ENCODE data around the gene IMPA2. TPM values are rescaled to one million over a fixed set of nuclear protein-coding genes. Genes with fewer than 3 reads are reported as not detected.

The IMPA2 gene
- total RNA-seq, 4 donors from 2014 or later = 50.1 to 290 (median 84.6) TPM

- Histone ChIP-seq H3K27ac (no peak overlapping the region), H3K9me3 (no peaks in the 10 kb centered on the region), H3K27me3 (no peaks in the 10 kb centered on the region), H3K36me3 (no peaks in the 10 kb centered on the region), H3K4me1 (no peaks in the 10 kb centered on the region), H3K4me3 (no peak overlapping the region)
- TF ChIP-seq EP300 (IDR thresholded peaks at IDR 0.05; ENCODE audit: low read depth) (no peak), CTCF (IDR thresholded peaks at IDR 0.05) (no peak), POLR2A (IDR thresholded peaks at IDR 0.05) (no peak), POLR2AphosphoS5 (IDR thresholded peaks at IDR 0.05) (no peak)
- no peak for DNase-seq
- in situ Hi-C loops (cut with MboI; ENCODE audit: low pct_ligation_motif_present in 1 of 4, low pct_unique_long_range_greater_than_20kb in 1 of 4, low sequenced_read_pairs in 3 of 4) = loop anchor here in 3 of 4 donors (25.0 kb wide), 1 partner anchor 311 kb away; no protein-coding TSS in a partner anchor
- intact Hi-C loops (cut with DNase I; ENCODE audit: low total_unique reads) = no loop called here
- 92% methylated on average over 20 of the region's 20 CpGs; no CpG with 5 or more reads in 1 of the 2 donors for WGBS, 2 donors (ENCODE audit: low coverage in 1 of 2)
Observed at GRCh38 chr18:12048010-12048826, 66.9 kb downstream of the IMPA2 start.

GRCh38 chr18:12048827-12049175 lies 67.5 kb downstream of the IMPA2 start:
- no peaks in the 10 kb centered on the region for H3K36me3 ChIP-seq
- DNase-seq = no peak
- H3K4me1 ChIP-seq = no peaks in the 10 kb centered on the region
- H3K4me3 ChIP-seq = no peak overlapping the region
- WGBS, 2 donors (ENCODE audit: low coverage in 1 of 2) = 33 to 67% methylated on average over 1 to 2 of the region's 2 CpGs
- TF ChIP-seq POLR2A (IDR thresholded peaks at IDR 0.05) (no peak), EP300 (IDR thresholded peaks at IDR 0.05; ENCODE audit: low read depth) (no peak), POLR2AphosphoS5 (IDR thresholded peaks at IDR 0.05) (no peak), CTCF (IDR thresholded peaks at IDR 0.05) (no peak)
- no peak overlapping the region for H3K27ac ChIP-seq
- intact Hi-C loops (cut with DNase I; ENCODE audit: low total_unique reads) (no loop called here), in situ Hi-C loops (cut with MboI; ENCODE audit: low pct_ligation_motif_present in 1 of 4, low pct_unique_long_range_greater_than_20kb in 1 of 4, low sequenced_read_pairs in 3 of 4) (loop anchor here in 3 of 4 donors (25.0 kb wide), 1 partner anchor 312 kb away; no protein-coding TSS in a partner anchor)
- H3K9me3 ChIP-seq = no peaks in the 10 kb centered on the region
- no peaks in the 10 kb centered on the region for H3K27me3 ChIP-seq

- Histone ChIP-seq H3K36me3 (no peaks in the 10 kb centered on the region), H3K9me3 (no peaks in the 10 kb centered on the region), H3K27ac (peak overlapping the region in 2 of 4 donors; percentile 24 to 53), H3K4me1 (no peaks in the 10 kb centered on the region), H3K4me3 (no peak overlapping the region), H3K27me3 (no peaks in the 10 kb centered on the region)
- TF ChIP-seq POLR2A (IDR thresholded peaks at IDR 0.05) = no peak
- no peak for TF ChIP-seq EP300 (IDR thresholded peaks at IDR 0.05; ENCODE audit: low read depth)
- no peak for TF ChIP-seq POLR2AphosphoS5 (IDR thresholded peaks at IDR 0.05)
- no peak for TF ChIP-seq CTCF (IDR thresholded peaks at IDR 0.05)
- in situ Hi-C loops (cut with MboI; ENCODE audit: low pct_ligation_motif_present in 1 of 4, low pct_unique_long_range_greater_than_20kb in 1 of 4, low sequenced_read_pairs in 3 of 4) (loop anchor here in 3 of 4 donors (25.0 kb wide), 1 partner anchor 313 kb away; no protein-coding TSS in a partner anchor), intact Hi-C loops (cut with DNase I; ENCODE audit: low total_unique reads) (no loop called here)
- WGBS, 2 donors (ENCODE audit: low coverage in 1 of 2) = 63 to 83% methylated on average over 2 to 9 of the region's 9 CpGs
- DNase-seq = no peak
Observed at GRCh38 chr18:12049978-12050811, 68.9 kb downstream of the IMPA2 start.

GRCh38 chr18:12052866-12053265 lies 71.6 kb downstream of the IMPA2 start:
- in situ Hi-C loops (cut with MboI; ENCODE audit: low pct_ligation_motif_present in 1 of 4, low pct_unique_long_range_greater_than_20kb in 1 of 4, low sequenced_read_pairs in 3 of 4) = no loop called here

More at GRCh38 chr18:12052866-12053265, 71.6 kb downstream of the IMPA2 start:
- intact Hi-C loops (cut with DNase I; ENCODE audit: low total_unique reads) = no loop called here
- no peaks in the 10 kb centered on the region for H3K36me3 ChIP-seq
- H3K4me3 ChIP-seq = no peak overlapping the region
- H3K27ac ChIP-seq = no peak overlapping the region
- no peaks in the 10 kb centered on the region for H3K4me1 ChIP-seq
- DNase-seq = no peak
- 63 to 65% methylated on average over 3 of the region's 3 CpGs for WGBS, 2 donors (ENCODE audit: low coverage in 1 of 2)
- H3K27me3 ChIP-seq = no peaks in the 10 kb centered on the region
- H3K9me3 ChIP-seq = no peaks in the 10 kb centered on the region
- TF ChIP-seq POLR2A (IDR thresholded peaks at IDR 0.05) = no peak
- no peak for TF ChIP-seq CTCF (IDR thresholded peaks at IDR 0.05)
